HTERT RPE-1 (cell line): ENCODE data around the gene ZNF205.

Experiments
- in situ Hi-C: fragments of 300-500 bp; cut with MboI; formaldehyde crosslinking; loops from 4 replicates; pipeline ENCODE4 v1.14.3; 2020; ENCODE audit warnings: low sequenced_read_pairs

ZNF205 gene

GRCh38 chr16:3147046-3147756, 34.8 kb downstream of the ZNF205 start:
- in situ Hi-C loops: no loop called here

GRCh38 chr16:3147757-3148104, 35.3 kb downstream of the ZNF205 start:
- in situ Hi-C loops: no loop called here

GRCh38 chr16:3148256-3149192, 36.1 kb downstream of the ZNF205 start:
- in situ Hi-C loops: no loop called here

- in situ Hi-C loops: no loop called here
Observed at GRCh38 chr16:3149193-3149530, 36.8 kb downstream of the ZNF205 start.

GRCh38 chr16:3149630-3150345, 37.4 kb downstream of the ZNF205 start:
- in situ Hi-C loops: no loop called here

GRCh38 chr16:3150346-3151218, 38.2 kb downstream of the ZNF205 start:
- in situ Hi-C loops: no loop called here

GRCh38 chr16:3152027-3152276, 39.6 kb downstream of the ZNF205 start:
- in situ Hi-C loops: no loop called here

GRCh38 chr16:3152277-3152990, 40.0 kb downstream of the ZNF205 start:
- in situ Hi-C loops: no loop called here

GRCh38 chr16:3152991-3153368, 40.6 kb downstream of the ZNF205 start:
- in situ Hi-C loops: no loop called here

GRCh38 chr16:3155181-3155580, 42.8 kb downstream of the ZNF205 start:
- in situ Hi-C loops: no loop called here

GRCh38 chr16:3155972-3156371, 43.6 kb downstream of the ZNF205 start:
- in situ Hi-C loops: no loop called here

GRCh38 chr16:3157229-3158025, 45.0 kb downstream of the ZNF205 start:
- in situ Hi-C loops: no loop called here

GRCh38 chr16:3158026-3158509, 45.7 kb downstream of the ZNF205 start:
- in situ Hi-C loops: no loop called here

GRCh38 chr16:3158510-3159314, 46.3 kb downstream of the ZNF205 start:
- in situ Hi-C loops: no loop called here

GRCh38 chr16:3161235-3162018, 49.0 kb downstream of the ZNF205 start:
- in situ Hi-C loops: no loop called here

GRCh38 chr16:3164121-3164991, 52.0 kb downstream of the ZNF205 start:
- in situ Hi-C loops: no loop called here
